Ishikawa (cell line): Measurements from ENCODE around the gene RANBP17.

Source experiments
- EP300 ChIP-seq: IDR thresholded peaks from 2 replicates; pipeline ENCODE4 v1.6.1; 2012; ENCODE audit warnings: borderline replicate concordance
- RAD21 ChIP-seq: IDR thresholded peaks from 2 replicates; pipeline ENCODE4 v1.6.1; 2012; ENCODE audit warnings: low read depth

GRCh38 chr5:171102877-171103610 lies 241.2 kb downstream of the RANBP17 start:
- TF ChIP-seq EP300 (no peak), RAD21 (no peak)
